H9 (cell line): ENCODE results near the gene LDLRAD4. TPM values are rescaled to one million over a fixed set of nuclear protein-coding genes. Genes with fewer than 3 reads are reported as not detected.

Source experiments
- DNase-seq: peaks from one replicate; pipeline ENCODE4 v3.0.0-alpha.2; 2017
- H2AFZ ChIP-seq: one replicate; pipeline ENCODE4 v1.6.1; 2013; ENCODE audit warnings: mild to moderate bottlenecking, low read length, control low read depth, moderate library complexity
- H2AK5ac ChIP-seq: 2 replicates; pipeline ENCODE4 v1.6.1; 2013; ENCODE audit warnings: low read length, control low read depth, mixed read lengths; ENCODE audit not compliant: insufficient read length
- H2BK120ac ChIP-seq: one replicate; pipeline ENCODE4 v1.6.1; 2013; ENCODE audit warnings: low read depth, mild to moderate bottlenecking, low read length, control low read depth, inconsistent platforms; ENCODE audit not compliant: poor library complexity, severe bottlenecking
- H2BK12ac ChIP-seq: 2 replicates; pipeline ENCODE4 v1.6.1; 2013; ENCODE audit warnings: low read length, control low read depth, mixed read lengths, low read depth; ENCODE audit not compliant: insufficient read length
- H2BK15ac ChIP-seq: 2 replicates; pipeline ENCODE4 v1.6.1; 2013; ENCODE audit warnings: low read depth, low read length, control low read depth
- H2BK20ac ChIP-seq: one replicate; pipeline ENCODE4 v1.6.1; 2013; ENCODE audit warnings: low read depth, mild to moderate bottlenecking, low read length, control low read depth, inconsistent platforms; ENCODE audit not compliant: poor library complexity, severe bottlenecking
- H2BK5ac ChIP-seq: 2 replicates; pipeline ENCODE4 v1.6.1; 2013; ENCODE audit warnings: low read length, control low read depth, mixed read lengths; ENCODE audit not compliant: insufficient read length
- H3K14ac ChIP-seq: 2 replicates; pipeline ENCODE4 v1.6.1; 2013; ENCODE audit warnings: low read length, control low read depth; ENCODE audit not compliant: insufficient read depth
- H3K18ac ChIP-seq: 2 replicates; pipeline ENCODE4 v1.6.1; 2013; ENCODE audit warnings: low read depth, mild to moderate bottlenecking, mixed read lengths, low read length, control low read depth; ENCODE audit not compliant: insufficient read length
- H3K23ac ChIP-seq: 2 replicates; pipeline ENCODE4 v1.6.1; 2013; ENCODE audit warnings: low read length, control low read depth, mixed read lengths, low read depth; ENCODE audit not compliant: insufficient read length
- H3K23me2 ChIP-seq: 2 replicates; pipeline ENCODE4 v1.6.1; 2013; ENCODE audit warnings: low read depth, mild to moderate bottlenecking, mixed read lengths, low read length, control low read depth; ENCODE audit not compliant: insufficient read length, poor library complexity, severe bottlenecking
- H3K27ac ChIP-seq: 2 replicates; pipeline ENCODE4 v1.5.1; 2013; ENCODE audit warnings: low read length, control low read depth, mixed read lengths, low read depth; ENCODE audit not compliant: insufficient read length
- H3K27me3 ChIP-seq: 2 replicates; pipeline ENCODE4 v1.6.1; 2013; ENCODE audit warnings: low read length, control low read depth, inconsistent platforms; ENCODE audit not compliant: insufficient read depth
- H3K4ac ChIP-seq: 2 replicates; pipeline ENCODE4 v1.6.1; 2013; ENCODE audit warnings: low read depth, mild to moderate bottlenecking, control low read depth, inconsistent platforms, low read length, moderate library complexity
- H3K4me1 ChIP-seq: 2 replicates; pipeline ENCODE4 v1.6.1; 2013; ENCODE audit warnings: low read length, control low read depth, inconsistent platforms; ENCODE audit not compliant: insufficient read depth
- H3K4me2 ChIP-seq: 2 replicates; pipeline ENCODE4 v1.6.1; 2013; ENCODE audit warnings: low read length, control low read depth, mixed read lengths; ENCODE audit not compliant: insufficient read length, insufficient read depth
- H3K56ac ChIP-seq: 2 replicates; pipeline ENCODE4 v1.6.1; 2013; ENCODE audit warnings: low read depth, mild to moderate bottlenecking, mixed read lengths, low read length, control low read depth; ENCODE audit not compliant: insufficient read length
- H3K79me1 ChIP-seq: 2 replicates; pipeline ENCODE4 v1.6.1; 2013; ENCODE audit warnings: low read depth, mild to moderate bottlenecking, moderate library complexity, low read length, control low read depth, inconsistent platforms; ENCODE audit not compliant: insufficient read depth, poor library complexity, severe bottlenecking
- H3K79me2 ChIP-seq: 2 replicates; pipeline ENCODE4 v1.6.1; 2013; ENCODE audit warnings: low read length, control low read depth, inconsistent platforms; ENCODE audit not compliant: insufficient read depth
- H3K9ac ChIP-seq: 2 replicates; pipeline ENCODE4 v1.6.1; 2013; ENCODE audit warnings: low read length, control low read depth, mixed read lengths; ENCODE audit not compliant: insufficient read length; ENCODE audit errors: extremely low read depth
- H3K9me3 ChIP-seq: one replicate; pipeline ENCODE4 v1.6.1; 2013; ENCODE audit warnings: low read depth, low read length, inconsistent platforms; ENCODE audit not compliant: control insufficient read depth
- H3T11ph ChIP-seq: one replicate; pipeline ENCODE4 v1.6.1; 2013; ENCODE audit warnings: mild to moderate bottlenecking, low read length, control low read depth, inconsistent platforms
- H4K20me1 ChIP-seq: one replicate; pipeline ENCODE4 v1.6.1; 2013; ENCODE audit not compliant: control insufficient read depth, insufficient read length, insufficient read depth
- H4K5ac ChIP-seq: 2 replicates; pipeline ENCODE4 v1.6.1; 2013; ENCODE audit warnings: low read depth, mild to moderate bottlenecking, mixed read lengths, low read length, control low read depth; ENCODE audit not compliant: insufficient read length
- H4K8ac ChIP-seq: replicated peaks from 2 replicates; pipeline ENCODE4 v1.6.1; 2013; ENCODE audit warnings: low read length, control low read depth, mixed read lengths, low read depth; ENCODE audit not compliant: insufficient read length
- H4K91ac ChIP-seq: 2 replicates; pipeline ENCODE4 v1.6.1; 2013; ENCODE audit warnings: low read depth, mild to moderate bottlenecking, moderate library complexity, mixed read lengths, low read length, control low read depth; ENCODE audit not compliant: insufficient read length
- H3K27ac Mint-ChIP-seq, 3 experiments: 2 replicates in 2 of 3; 3 replicates in 1 of 3; pipeline ENCODE4 v1.8.0; 2020 to 2021; ENCODE audit warnings: mixed read lengths in 3 of 3, mild to moderate bottlenecking in 1 of 3, moderate library complexity in 1 of 3
- H3K27me3 Mint-ChIP-seq: 2 replicates; pipeline ENCODE4 v1.8.0; 2021; ENCODE audit warnings: low read depth, mild to moderate bottlenecking, moderate library complexity, mixed read lengths
- H3K36me3 Mint-ChIP-seq, 3 experiments: 2 replicates in 2 of 3; 3 replicates in 1 of 3; pipeline ENCODE4 v1.8.0; 2020 to 2021; ENCODE audit warnings: low read depth in 3 of 3, mixed read lengths in 3 of 3; ENCODE audit not compliant: insufficient read depth in 1 of 3
- H3K4me1 Mint-ChIP-seq, 2 experiments: 2 replicates each; pipeline ENCODE4 v1.8.0; 2020; ENCODE audit warnings: mixed read lengths in 2 of 2
- H3K4me3 Mint-ChIP-seq, 2 experiments: 2 replicates in 1 of 2; 3 replicates in 1 of 2; pipeline ENCODE4 v1.8.0; 2020 to 2021; ENCODE audit warnings: mild to moderate bottlenecking in 2 of 2, mixed read lengths in 2 of 2, moderate library complexity in 1 of 2
- H3K9me3 Mint-ChIP-seq, 2 experiments: 2 replicates in 1 of 2; 3 replicates in 1 of 2; pipeline ENCODE4 v1.8.0; 2020; ENCODE audit warnings: mild to moderate bottlenecking in 2 of 2, mixed read lengths in 2 of 2, moderate library complexity in 1 of 2
- CTCF ChIP-seq: fragments of 200-600 bp; sonication (generic); conservative IDR thresholded peaks from 3 replicates; pipeline ENCODE4 v1.8.0; 2021; ENCODE audit warnings: antibody characterized with exemption, mild to moderate bottlenecking
- WGBS: extraction: QIAGEN DNeasy Blood & Tissue Kit; methylation state at CpG from one replicate; pipeline ENCODE4 v1.1.7; 2013; ENCODE audit warnings: missing lambda C conversion rate, low lambda C conversion rate, mixed read lengths; ENCODE audit not compliant: insufficient read length; ENCODE audit errors: extremely low coverage; 5-methylcytosine and 5-hydroxymethylcytosine counted together
- total RNA-seq: library from RNA; stranded (reverse); gene quantifications from 2 replicates; pipeline ENCODE4 v1.2.1, GENCODE V29; 2021

LDLRAD4 gene
- total RNA-seq, 1 experiment from 2014 or later: 3.9 TPM

- H2AK5ac ChIP-seq: no peak overlapping the region
- no peak for DNase-seq
- WGBS: no CpG with 5 or more reads among the region's 2 CpGs
These were observed 19.9 kb upstream of the LDLRAD4 start for GRCh38 chr18:13198701-13199100.

More at GRCh38 chr18:13198701-13199100, 19.9 kb upstream of the LDLRAD4 start:
- H2AFZ ChIP-seq: no peak overlapping the region
- H2BK20ac ChIP-seq: no peak overlapping the region
- Mint-ChIP-seq H3K27me3 (peaks cover 5% of the 10 kb centered on the region; the same call in 1 of the 2 replicates), H3K27ac (no peak overlapping the region; a peak in 1 of 7 replicates), H3K4me3 (no peak overlapping the region), H3K36me3 (peaks cover 8 to 19% (median 13%) of the 10 kb centered on the region in 3 experiments), H3K4me1 (no peaks in the 10 kb centered on the region), H3K9me3 (peaks cover 33 to 35% of the 10 kb centered on the region in 2 experiments)
- no peak overlapping the region for H2BK12ac ChIP-seq
- H3K9me3 ChIP-seq: peaks cover 14% of the 10 kb centered on the region
- no peak overlapping the region for H3K14ac ChIP-seq
- no peak overlapping the region for H2BK120ac ChIP-seq
- no peak overlapping the region for H3K56ac ChIP-seq
- H3T11ph ChIP-seq: no peak overlapping the region
- H3K18ac ChIP-seq: no peak overlapping the region
- no peak overlapping the region for H4K8ac ChIP-seq
- H4K20me1 ChIP-seq: no peaks in the 10 kb centered on the region
- no peaks in the 10 kb centered on the region for H3K79me1 ChIP-seq
- H3K23ac ChIP-seq: no peak overlapping the region
- H4K5ac ChIP-seq: no peak overlapping the region
- no peak overlapping the region for H3K4ac ChIP-seq
- H3K4me2 ChIP-seq: no peak overlapping the region
- H2BK15ac ChIP-seq: no peak overlapping the region
- no peak overlapping the region for H3K9ac ChIP-seq
- H3K27ac ChIP-seq: no peak overlapping the region
- no peaks in the 10 kb centered on the region for H3K23me2 ChIP-seq
- TF ChIP-seq CTCF: no peak
- H2BK5ac ChIP-seq: no peak overlapping the region
- no peaks in the 10 kb centered on the region for H3K27me3 ChIP-seq
- H4K91ac ChIP-seq: no peak overlapping the region
- H3K79me2 ChIP-seq: no peaks in the 10 kb centered on the region
- no peaks in the 10 kb centered on the region for H3K4me1 ChIP-seq
